GM23338 (cell line): ENCODE data around the gene CPEB2. TPM values are rescaled to one million over a fixed set of nuclear protein-coding genes. Genes with fewer than 3 reads are reported as not detected.
"Not testable (repeated sequence)": the region's sequence is repeated elsewhere in the genome, so short reads cannot be mapped to it uniquely, and the experiment has no call there.

Experiments used
- ATAC-seq: fragments of 200-7000 bp; cut with Tn5 transposase; 3 replicates; pipeline ENCODE4 v1.9.1; 2020
- DNase-seq: peaks from one replicate; pipeline ENCODE4 v3.0.0-alpha.2; 2015; ENCODE audit warnings: low spot score
- H2AFZ ChIP-seq: fragments of 200-600 bp; sonication (generic); 2 replicates; pipeline ENCODE4 v1.8.0; 2016; ENCODE audit warnings: antibody characterized with exemption, mild to moderate bottlenecking, moderate library complexity
- H3F3A ChIP-seq: fragments of 200-600 bp; sonication (generic); replicated peaks from 2 replicates; pipeline ENCODE4 v1.8.0; 2017; ENCODE audit warnings: antibody characterized with exemption, mixed run types, low read depth
- H3K27ac ChIP-seq: fragments of 200-600 bp; sonication (generic); 2 replicates; pipeline ENCODE4 v1.6.1; 2016; ENCODE audit warnings: low read depth
- H3K27me3 ChIP-seq: fragments of 200-600 bp; sonication (generic); 2 replicates; pipeline ENCODE4 v1.8.0; 2016; ENCODE audit warnings: mild to moderate bottlenecking, mixed run types, moderate library complexity; ENCODE audit not compliant: insufficient read depth
- H3K36me3 ChIP-seq: fragments of 200-600 bp; sonication (generic); 2 replicates; pipeline ENCODE4 v1.8.0; 2016; ENCODE audit warnings: mild to moderate bottlenecking; ENCODE audit not compliant: insufficient read depth
- H3K4me1 ChIP-seq: fragments of 200-600 bp; sonication (generic); 2 replicates; pipeline ENCODE4 v1.8.0; 2016; ENCODE audit warnings: mild to moderate bottlenecking, moderate library complexity; ENCODE audit not compliant: insufficient read depth
- H3K4me2 ChIP-seq: fragments of 200-600 bp; sonication (generic); 2 replicates; pipeline ENCODE4 v1.7.1; 2017; ENCODE audit warnings: mixed run types
- H3K4me3 ChIP-seq: fragments of 200-600 bp; sonication (generic); 2 replicates; pipeline ENCODE4 v1.6.1; 2016; ENCODE audit warnings: mixed run types
- H3K79me2 ChIP-seq: fragments of 200-600 bp; sonication (generic); replicated peaks from 2 replicates; pipeline ENCODE4 v1.8.0; 2017; ENCODE audit warnings: mild to moderate bottlenecking; ENCODE audit not compliant: insufficient read depth
- H3K9me2 ChIP-seq: fragments of 200-600 bp; sonication (generic); 2 replicates; pipeline ENCODE4 v1.8.0; 2017; ENCODE audit not compliant: insufficient read depth
- H4K20me1 ChIP-seq: fragments of 200-600 bp; sonication (generic); replicated peaks from 2 replicates; pipeline ENCODE4 v1.8.0; 2017; ENCODE audit warnings: mild to moderate bottlenecking; ENCODE audit not compliant: insufficient read depth
- H3K27ac Mint-ChIP-seq: 2 replicates; pipeline ENCODE4 v1.8.0; 2020; ENCODE audit warnings: inconsistent platforms, mild to moderate bottlenecking, moderate library complexity, mixed read lengths
- H3K27me3 Mint-ChIP-seq: 3 replicates; pipeline ENCODE4 v1.8.0; 2022; ENCODE audit warnings: low read depth, mild to moderate bottlenecking, moderate library complexity, mixed read lengths, inconsistent platforms; ENCODE audit not compliant: insufficient read depth, poor library complexity
- H3K36me3 Mint-ChIP-seq: 3 replicates; pipeline ENCODE4 v1.8.0; 2021; ENCODE audit warnings: low read depth, mild to moderate bottlenecking, inconsistent platforms, moderate library complexity, mixed read lengths
- H3K4me1 Mint-ChIP-seq: 3 replicates; pipeline ENCODE4 v1.8.0; 2020; ENCODE audit warnings: mild to moderate bottlenecking, inconsistent platforms, mixed read lengths
- H3K4me3 Mint-ChIP-seq: 3 replicates; pipeline ENCODE4 v1.8.0; 2021; ENCODE audit warnings: moderate library complexity, mild to moderate bottlenecking, inconsistent platforms, mixed read lengths
- H3K9me3 Mint-ChIP-seq: 3 replicates; pipeline ENCODE4 v1.8.0; 2020; ENCODE audit warnings: moderate library complexity, mild to moderate bottlenecking, inconsistent platforms, mixed read lengths
- CREB1 ChIP-seq: fragments of 250-450 bp; sonication (Bioruptor Pico); IDR thresholded peaks from 2 replicates; pipeline ENCODE4 v1.5.0; 2020; ENCODE audit warnings: low read depth, mild to moderate bottlenecking, moderate library complexity
- ETS1 ChIP-seq: IDR thresholded peaks from 2 replicates; pipeline ENCODE4 v1.6.1; 2016; ENCODE audit warnings: antibody characterized with exemption
- EZH2 ChIP-seq: fragments of 200-600 bp; sonication (generic); IDR thresholded peaks from one replicate; pipeline ENCODE4 v1.8.0; 2017; ENCODE audit warnings: antibody characterized with exemption, mild to moderate bottlenecking, low read depth; ENCODE audit not compliant: unreplicated experiment
- NANOG ChIP-seq: IDR thresholded peaks from 2 replicates; pipeline ENCODE4 v1.6.1; 2016; ENCODE audit warnings: antibody characterized with exemption, borderline replicate concordance
- STAT1 ChIP-seq: IDR thresholded peaks from one replicate; pipeline ENCODE4 v1.6.1; 2016; ENCODE audit warnings: antibody characterized with exemption; ENCODE audit not compliant: unreplicated experiment
- polyA plus RNA-seq: library from polyadenylated mRNA; unstranded; fragments of >200 nt; fragmentation: Nextera tagmentation; extraction: Ambion mirVana; gene quantifications from 2 replicates; pipeline ENCODE4 v1.2.1, GENCODE V29; 2016
- total RNA-seq: library from RNA; depleted of rRNA; stranded (reverse); fragments of >200 nt; shearing (Covaris generic); gene quantifications from 2 replicates; pipeline ENCODE4 v1.2.3, GENCODE V29; 2014

CPEB2 gene
- total and polyA plus RNA-seq, 2 experiments from 2014 or later = 0.66 to 2.4 TPM

- Histone ChIP-seq H3K9me2 (no peaks in the 10 kb centered on the region), H2AFZ (no peak overlapping the region), H3K4me2 (no peak overlapping the region), H4K20me1 (no peaks in the 10 kb centered on the region), H3K27ac (no peak overlapping the region), H3K27me3 (no peaks in the 10 kb centered on the region), H3K4me1 (no peaks in the 10 kb centered on the region), H3K36me3 (peaks cover 9% of the 10 kb centered on the region; the same call in 1 of the 2 replicates), H3K79me2 (no peaks in the 10 kb centered on the region), H3K4me3 (no peak overlapping the region), H3F3A (no peaks in the 10 kb centered on the region)
- no peak overlapping the region for H3K4me3 Mint-ChIP-seq
- no peak for DNase-seq
- H3K36me3 Mint-ChIP-seq = peaks cover 25% of the 10 kb centered on the region
- no peak overlapping the region for H3K27ac Mint-ChIP-seq
- H3K27me3 Mint-ChIP-seq = peaks cover 2% of the 10 kb centered on the region
- peaks cover 33% of the 10 kb centered on the region for H3K9me3 Mint-ChIP-seq
- no peaks in the 10 kb centered on the region for H3K4me1 Mint-ChIP-seq
- TF ChIP-seq NANOG (no peak), EZH2 (no peak), STAT1 (no peak), CREB1 (CRISPR knock-in tag) (no peak), ETS1 (no peak)
- no peak for ATAC-seq
Observed at GRCh38 chr4:15084780-15085179, 82.5 kb downstream of the CPEB2 start.

GRCh38 chr4:15085762-15086161 lies 83.5 kb downstream of the CPEB2 start:
- H3K4me3 Mint-ChIP-seq, H3K4me1 ChIP-seq, DNase-seq, H3K79me2 ChIP-seq, H3F3A ChIP-seq, ATAC-seq, H3K27ac ChIP-seq, H4K20me1 ChIP-seq, H2AFZ ChIP-seq, H3K27ac Mint-ChIP-seq, H3K4me3 ChIP-seq, H3K27me3 Mint-ChIP-seq, H3K27me3 ChIP-seq, H3K4me1 Mint-ChIP-seq, H3K9me2 ChIP-seq, H3K36me3 ChIP-seq, H3K4me2 ChIP-seq: not testable (repeated sequence)
- Mint-ChIP-seq H3K9me3 (peaks cover 33% of the 10 kb centered on the region), H3K36me3 (peaks cover 25% of the 10 kb centered on the region)

GRCh38 chr4:15086259-15086658 lies 84.0 kb downstream of the CPEB2 start:
- H3K9me2 ChIP-seq, H3K27ac ChIP-seq, H3K79me2 ChIP-seq, H3K4me3 ChIP-seq, H3K27ac Mint-ChIP-seq, DNase-seq, ATAC-seq, H3K27me3 ChIP-seq, H3K4me2 ChIP-seq, H3K4me1 ChIP-seq, H3K4me1 Mint-ChIP-seq, H4K20me1 ChIP-seq, H3K4me3 Mint-ChIP-seq, H3F3A ChIP-seq, H2AFZ ChIP-seq, H3K36me3 ChIP-seq, H3K27me3 Mint-ChIP-seq: not testable (repeated sequence)
- Mint-ChIP-seq H3K9me3 (peaks cover 33% of the 10 kb centered on the region), H3K36me3 (peaks cover 25% of the 10 kb centered on the region)
